ENCODE data around the gene ITGB3BP. TPM values are rescaled to one million over a fixed set of nuclear protein-coding genes. Genes with fewer than 3 reads are reported as not detected.
"Not testable (repeated sequence)": the region's sequence is repeated elsewhere in the genome, so short reads cannot be mapped to it uniquely, and the experiment has no call there.

Gene ITGB3BP
- total RNA-seq, 1 donor from 2014 or later = 17.9 TPM

DNA sequence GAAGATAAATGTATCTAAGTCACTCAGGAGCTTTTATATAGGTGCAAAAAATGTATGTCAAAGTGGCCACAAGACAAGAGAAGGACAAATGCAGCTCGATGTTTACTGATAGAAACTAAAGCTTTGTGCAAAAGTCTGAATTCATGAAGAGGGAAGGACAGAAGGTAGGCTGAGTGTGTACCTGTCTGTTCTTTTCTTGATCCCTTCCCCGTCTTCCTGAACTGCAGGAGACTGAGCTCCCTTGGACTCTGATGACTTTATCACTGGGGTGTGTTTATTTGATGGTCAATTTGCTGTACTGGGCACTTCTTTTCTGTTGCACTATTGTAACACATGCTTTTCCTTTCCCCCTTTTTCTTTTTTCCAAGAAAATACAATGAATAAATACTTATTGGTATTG lies 25.4 kb downstream of the ITGB3BP start:
- Mint-ChIP-seq H3K4me3 (ENCODE audit: unreplicated experiment) (no peak overlapping the region), H3K4me1 (ENCODE audit: unreplicated experiment) (no peaks in the 10 kb centered on the region), H3K36me3 (ENCODE audit: unreplicated experiment) (peaks cover 6% of the 10 kb centered on the region), H3K27me3 (ENCODE audit: unreplicated experiment) (no peaks in the 10 kb centered on the region), H3K9me3 (ENCODE audit: unreplicated experiment) (no peaks in the 10 kb centered on the region), H3K27ac (ENCODE audit: unreplicated experiment) (no peak overlapping the region)
- DNase-seq (ENCODE audit: extremely low spot score, unreplicated experiment) = no peak
- TF ChIP-seq, protein P1, sequence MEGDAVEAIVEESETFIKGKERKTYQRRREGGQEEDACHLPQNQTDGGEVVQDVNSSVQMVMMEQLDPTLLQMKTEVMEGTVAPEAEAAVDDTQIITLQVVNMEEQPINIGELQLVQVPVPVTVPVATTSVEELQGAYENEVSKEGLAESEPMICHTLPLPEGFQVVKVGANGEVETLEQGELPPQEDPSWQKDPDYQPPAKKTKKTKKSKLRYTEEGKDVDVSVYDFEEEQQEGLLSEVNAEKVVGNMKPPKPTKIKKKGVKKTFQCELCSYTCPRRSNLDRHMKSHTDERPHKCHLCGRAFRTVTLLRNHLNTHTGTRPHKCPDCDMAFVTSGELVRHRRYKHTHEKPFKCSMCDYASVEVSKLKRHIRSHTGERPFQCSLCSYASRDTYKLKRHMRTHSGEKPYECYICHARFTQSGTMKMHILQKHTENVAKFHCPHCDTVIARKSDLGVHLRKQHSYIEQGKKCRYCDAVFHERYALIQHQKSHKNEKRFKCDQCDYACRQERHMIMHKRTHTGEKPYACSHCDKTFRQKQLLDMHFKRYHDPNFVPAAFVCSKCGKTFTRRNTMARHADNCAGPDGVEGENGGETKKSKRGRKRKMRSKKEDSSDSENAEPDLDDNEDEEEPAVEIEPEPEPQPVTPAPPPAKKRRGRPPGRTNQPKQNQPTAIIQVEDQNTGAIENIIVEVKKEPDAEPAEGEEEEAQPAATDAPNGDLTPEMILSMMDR (IDR thresholded peaks at IDR 0.05) = no peak

DNA sequence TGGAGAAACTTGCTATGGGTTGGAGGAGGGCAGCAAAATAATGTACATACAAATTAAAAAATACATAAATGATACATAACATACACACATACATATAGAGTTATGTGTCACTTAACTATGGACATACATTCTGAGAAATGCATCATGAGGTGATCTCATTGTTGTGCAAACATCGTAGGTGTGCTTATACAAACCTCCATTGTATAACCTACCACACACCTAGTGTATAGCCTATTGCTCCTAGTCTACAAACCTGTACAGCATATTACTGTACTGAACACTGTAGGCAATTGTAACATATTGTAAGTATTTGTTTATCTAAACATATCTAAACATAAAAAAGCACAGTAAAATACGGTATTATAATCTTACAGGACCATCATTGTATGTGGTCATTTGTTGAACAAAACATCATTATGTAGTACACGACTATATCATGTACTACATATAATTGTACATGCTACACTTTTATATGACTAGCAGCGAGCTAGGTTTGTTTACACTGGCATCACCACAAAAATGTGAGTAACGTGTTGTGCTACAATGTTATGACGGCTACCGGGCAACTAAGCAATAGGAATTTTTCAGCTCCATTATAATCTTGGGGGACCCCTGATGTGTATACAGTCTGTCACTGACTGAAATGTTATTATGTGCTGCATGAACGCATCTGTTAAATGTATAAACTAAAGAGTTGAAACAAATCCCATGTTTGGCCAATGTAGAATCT lies 35.5 kb downstream of the ITGB3BP start:
- TF ChIP-seq, protein P1 (IDR thresholded peaks at IDR 0.05) = no peak
- no peak overlapping the region for H3K27ac Mint-ChIP-seq (ENCODE audit: unreplicated experiment)
- no peak overlapping the region for H3K4me3 Mint-ChIP-seq (ENCODE audit: unreplicated experiment)
- no peaks in the 10 kb centered on the region for H3K9me3 Mint-ChIP-seq (ENCODE audit: unreplicated experiment)
- H3K4me1 Mint-ChIP-seq (ENCODE audit: unreplicated experiment) = peaks cover 5% of the 10 kb centered on the region
- no peaks in the 10 kb centered on the region for H3K27me3 Mint-ChIP-seq (ENCODE audit: unreplicated experiment)
- no peak for DNase-seq (ENCODE audit: extremely low spot score, unreplicated experiment)
- H3K36me3 Mint-ChIP-seq (ENCODE audit: unreplicated experiment) = no peaks in the 10 kb centered on the region

DNA sequence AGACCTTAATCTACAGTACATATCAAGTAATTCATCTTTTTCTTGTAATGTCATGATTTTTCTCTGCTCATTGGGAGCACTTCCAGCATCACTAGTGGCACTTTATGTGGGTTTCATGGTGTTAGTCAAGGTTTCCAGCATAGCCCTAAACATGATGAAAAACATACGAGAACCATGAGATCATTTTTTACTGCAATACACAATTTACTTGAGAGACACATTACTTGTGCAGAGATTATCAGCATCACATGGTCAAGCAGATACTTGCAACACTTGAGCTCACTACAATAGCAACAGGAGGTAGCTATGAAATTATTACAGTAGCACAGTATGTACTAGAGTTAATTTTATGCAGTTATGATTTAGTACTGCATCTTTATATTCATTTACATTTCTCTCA lies 36.4 kb downstream of the ITGB3BP start:
- no peak for DNase-seq (ENCODE audit: extremely low spot score, unreplicated experiment)
- TF ChIP-seq, protein P1 (IDR thresholded peaks at IDR 0.05) = no peak
- no peaks in the 10 kb centered on the region for H3K27me3 Mint-ChIP-seq (ENCODE audit: unreplicated experiment)
- H3K9me3 Mint-ChIP-seq (ENCODE audit: unreplicated experiment) = no peaks in the 10 kb centered on the region
- H3K36me3 Mint-ChIP-seq (ENCODE audit: unreplicated experiment) = no peaks in the 10 kb centered on the region
- no peak overlapping the region for H3K27ac Mint-ChIP-seq (ENCODE audit: unreplicated experiment)
- peaks cover 5% of the 10 kb centered on the region for H3K4me1 Mint-ChIP-seq (ENCODE audit: unreplicated experiment)
- no peak overlapping the region for H3K4me3 Mint-ChIP-seq (ENCODE audit: unreplicated experiment)

DNA sequence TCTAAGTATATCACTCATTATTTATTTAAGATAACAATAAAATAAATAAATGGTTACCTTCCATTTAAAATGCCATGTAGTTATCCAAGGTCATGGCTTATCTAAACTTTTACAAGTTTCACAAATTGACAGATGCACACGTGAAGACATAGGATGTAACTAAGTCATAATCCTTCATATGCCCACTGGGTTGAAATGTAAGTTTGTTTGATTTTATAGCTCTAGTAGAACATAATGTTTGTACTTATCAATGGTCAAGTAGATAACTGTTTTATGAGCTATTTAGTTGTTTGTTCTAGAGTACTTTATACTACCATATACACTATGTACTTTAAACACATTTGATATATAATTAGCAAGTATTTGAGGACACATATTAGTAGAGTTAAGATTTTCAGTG lies 43.0 kb downstream of the ITGB3BP start:
- H3K9me3 Mint-ChIP-seq (ENCODE audit: unreplicated experiment) = no peaks in the 10 kb centered on the region
- TF ChIP-seq, protein P1 (IDR thresholded peaks at IDR 0.05) = no peak
- peaks cover 4% of the 10 kb centered on the region for H3K36me3 Mint-ChIP-seq (ENCODE audit: unreplicated experiment)
- no peaks in the 10 kb centered on the region for H3K27me3 Mint-ChIP-seq (ENCODE audit: unreplicated experiment)
- H3K4me1 Mint-ChIP-seq (ENCODE audit: unreplicated experiment) = peaks cover 1% of the 10 kb centered on the region
- H3K27ac Mint-ChIP-seq (ENCODE audit: unreplicated experiment) = no peak overlapping the region
- DNase-seq (ENCODE audit: extremely low spot score, unreplicated experiment) = no peak
- no peak overlapping the region for H3K4me3 Mint-ChIP-seq (ENCODE audit: unreplicated experiment)

DNA sequence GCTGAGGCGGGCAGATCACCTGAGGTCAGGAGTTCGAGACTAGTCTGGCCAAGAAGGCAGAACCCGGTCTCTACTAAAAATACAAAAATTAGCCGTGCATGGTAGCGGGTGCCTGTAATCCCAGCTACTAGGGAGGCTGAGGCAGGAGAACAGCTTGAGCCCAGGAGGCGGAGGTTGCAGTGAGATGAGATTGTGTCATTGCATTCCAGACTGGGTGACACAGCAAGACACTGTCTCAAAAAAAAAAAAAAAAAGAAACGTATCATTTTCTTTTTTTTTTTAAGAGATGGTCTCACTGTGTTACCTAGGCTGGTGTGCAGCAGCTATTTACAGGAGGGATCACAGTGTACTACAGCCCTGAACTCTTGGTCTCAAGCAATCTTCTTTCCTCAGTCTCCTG lies 47.3 kb downstream of the ITGB3BP start:
- Mint-ChIP-seq H3K27ac (ENCODE audit: unreplicated experiment) (no peak overlapping the region), H3K4me1 (ENCODE audit: unreplicated experiment) (peaks cover 1% of the 10 kb centered on the region), H3K27me3 (ENCODE audit: unreplicated experiment) (no peaks in the 10 kb centered on the region), H3K9me3 (ENCODE audit: unreplicated experiment) (no peaks in the 10 kb centered on the region), H3K36me3 (ENCODE audit: unreplicated experiment) (peaks cover 4% of the 10 kb centered on the region), H3K4me3 (ENCODE audit: unreplicated experiment) (no peak overlapping the region)
- TF ChIP-seq, protein P1 (IDR thresholded peaks at IDR 0.05) = no peak
- no peak for DNase-seq (ENCODE audit: extremely low spot score, unreplicated experiment)

DNA sequence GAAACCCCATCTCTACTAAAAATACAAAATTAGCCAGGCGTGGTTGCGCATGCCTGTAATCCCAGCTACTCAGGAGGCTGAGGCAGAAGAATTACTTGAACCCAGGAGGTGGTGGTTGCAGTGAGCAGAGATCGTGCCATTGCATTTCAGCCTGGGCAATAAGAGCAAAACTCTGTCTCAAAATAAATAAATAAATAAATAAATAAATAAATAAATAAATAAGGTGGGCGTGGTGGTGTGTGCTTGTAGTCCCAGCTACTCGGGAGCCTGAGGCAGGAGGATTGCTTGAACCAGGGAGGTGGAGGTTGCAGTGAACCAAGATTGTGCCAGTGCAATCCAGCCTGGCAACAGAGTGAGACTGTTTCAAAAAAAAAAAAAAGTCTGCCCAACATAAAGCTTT lies 54.3 kb downstream of the ITGB3BP start:
- DNase-seq (ENCODE audit: extremely low spot score, unreplicated experiment); H3K27ac Mint-ChIP-seq (ENCODE audit: unreplicated experiment); H3K9me3 Mint-ChIP-seq (ENCODE audit: unreplicated experiment); H3K4me1 Mint-ChIP-seq (ENCODE audit: unreplicated experiment); H3K27me3 Mint-ChIP-seq (ENCODE audit: unreplicated experiment); H3K4me3 Mint-ChIP-seq (ENCODE audit: unreplicated experiment); H3K36me3 Mint-ChIP-seq (ENCODE audit: unreplicated experiment): not testable (repeated sequence)

All from osteocyte (in vitro differentiated cells).